ENCODE results near the gene EXOC3L4. TPM values are rescaled to one million over a fixed set of nuclear protein-coding genes. Genes with fewer than 3 reads are reported as not detected.

Gene EXOC3L4
- total RNA-seq, 1 experiment from 2014 or later = not detected

GRCh38 chr14:103104654-103105452 lies 10.3 kb downstream of the EXOC3L4 start:
- no TSS peak for BruUV-seq (replicated peaks)
- Histone ChIP-seq H2AFZ (ENCODE audit: low read depth, low read length, poor library complexity, severe bottlenecking) (no peak overlapping the region), H3K9me3 (ENCODE audit: control insufficient read depth in 1 of 2, insufficient read depth in 1 of 2, low read depth in 1 of 2, low read length in 2 of 2) (no peaks in the 10 kb centered on the region), H3K9me2 (ENCODE audit: insufficient read depth) (no peaks in the 10 kb centered on the region), H3K36me3 (ENCODE audit: control insufficient read depth in 1 of 2, insufficient read depth in 2 of 2, low read length in 2 of 2) (no peaks in the 10 kb centered on the region), H3K27ac (ENCODE audit: low read depth, low read length) (no peak overlapping the region; the same call in 1 of the 2 replicates), H3K79me2 (ENCODE audit: insufficient read depth, low read length) (no peaks in the 10 kb centered on the region), H3K27me3 (ENCODE audit: insufficient read depth, low read length) (no peaks in the 10 kb centered on the region), H3K4me1 (ENCODE audit: control insufficient read depth in 1 of 2, insufficient read depth in 2 of 2, low read length in 2 of 2) (peaks cover 25 to 45% of the 10 kb centered on the region in 2 experiments), H3K4me2 (ENCODE audit: low read length) (peak overlapping the region; percentile 60), H4K20me1 (ENCODE audit: insufficient read depth) (no peaks in the 10 kb centered on the region), H3K4me3 (replicated peaks in 1 of 2; ENCODE audit: low read depth in 1 of 2, low read length in 2 of 2) (no peak overlapping the region; a peak in 1 of 4 replicates), H3K9ac (ENCODE audit: low read length) (no peak overlapping the region)
- ATAC-seq (peak; percentile 83), DNase-seq (ENCODE audit: low read depth, low spot score) (no peak)
- intact Hi-C loops (cut with micrococcal nuclease) = loop anchor here (1.0 kb wide), 3 partner anchors 36 to 187 kb away; no protein-coding TSS in a partner anchor
- POLR2A ChIA-PET = interaction anchor here (0.7 to 1.0 kb wide), 2 partner anchors 11 to 190 kb away, joined by 3 to 6 read pairs; partner anchors contain the start of gene EXOC3L4
- CTCF ChIA-PET = interaction anchor here (0.6 to 3.1 kb wide), 36 partner anchors 9 to 1389 kb away, joined by 3 to 41 read pairs (median 5); partner anchors contain the start of genes EXOC3L4 and TNFAIP2
- TF ChIP-seq YY1 (IDR thresholded peaks at IDR 0.05; ENCODE audit: extremely low read depth, insufficient replicate concordance, low read depth, low read length) (no peak), SP1 (IDR thresholded peaks at IDR 0.05; ENCODE audit: low read depth) (no peak), SIN3A (IDR thresholded peaks at IDR 0.05; ENCODE audit: low read depth) (no peak), CTCF (IDR thresholded peaks at IDR 0.05 in 2 of 3, conservative IDR thresholded peaks at IDR 0.05 in 1 of 3; ENCODE audit: borderline replicate concordance in 1 of 3, insufficient read depth in 1 of 3, low read depth in 2 of 3, low read length in 2 of 3) (peak in 2 of 3 experiments; percentile 94 to 99; a peak in 4 of 6 replicates), POLR2A (IDR thresholded peaks at IDR 0.05; ENCODE audit: borderline replicate concordance, extremely low read depth, insufficient read depth, insufficient read length) (no peak)
- RAD21 ChIA-PET (ENCODE audit: low non-redundant PET in 1 of 2, low total read pairs in 2 of 2, uncharacterized antibody in 2 of 2, unreplicated experiment in 2 of 2) = interaction anchor here (0.5 to 2.1 kb wide), 17 partner anchors 8 to 416 kb away, joined by 3 to 18 read pairs (median 3); no protein-coding TSS in a partner anchor

Measured in HCT116 (cell line).